Gastroesophageal sphincter (tissue), 3 donors: ENCODE results near the gene ACHE.

Experiments
- CTCF ChIP-seq, 4 experiments: fragments of 200-600 bp in 2 of 4; fragments of 450-650 bp in 2 of 4; sonication (generic) in 1 of 4; IDR thresholded peaks; one replicate each; pipeline ENCODE4 v1.5.1; 2017 to 2019; ENCODE audit warnings: antibody characterized with exemption in 4 of 4, mild to moderate bottlenecking in 2 of 4, moderate library complexity in 2 of 4
- EP300 ChIP-seq: sonication (generic); formaldehyde crosslinking; IDR thresholded peaks from one replicate; pipeline ENCODE4 v1.6.1; 2017; ENCODE audit warnings: antibody characterized with exemption, mild to moderate bottlenecking

GRCh38 chr7:100895956-100896731 is 456 bp upstream of the ACHE start:
- no peak for TF ChIP-seq CTCF (IDR thresholded peaks at IDR 0.05)
- TF ChIP-seq EP300: no peak
